ENCODE data around the gene ASB5.

Gene ASB5

GRCh38 chr4:176268963-176269362 lies at the start of gene ASB5:
TSS of gene ASB5 (minus strand) at chr4:176269222. CDS start at chr4:176269108, 114 bp downstream.
- H3K9ac ChIP-seq (ENCODE audit: low read depth, low read length), result no peak within 1 kb of the TSS
- H3K4me3 ChIP-seq (ENCODE audit: low read length), result no peak within 1 kb of the TSS
- no peaks in the 10 kb centered on the region for H3K9me3 ChIP-seq (ENCODE audit: insufficient read depth, low read depth, low read length)
- no peaks in the 10 kb centered on the region for H3K27me3 ChIP-seq (ENCODE audit: insufficient read depth, low read length)
- no peak within 1 kb of the TSS for H3K27ac ChIP-seq (ENCODE audit: low read length)
- H3K4me1 ChIP-seq (ENCODE audit: insufficient read depth, low read length), result no peaks in the 10 kb centered on the region
- H3K36me3 ChIP-seq (ENCODE audit: insufficient read depth, low read depth, low read length), result no peaks in the 10 kb centered on the region

GRCh38 chr4:176313596-176314336 lies 44.7 kb upstream of the ASB5 start:
- H3K9me3 ChIP-seq (ENCODE audit: insufficient read depth, low read depth, low read length), result no peaks in the 10 kb centered on the region
- no peak overlapping the region for H3K4me3 ChIP-seq (ENCODE audit: low read length)
- H3K36me3 ChIP-seq (ENCODE audit: insufficient read depth, low read depth, low read length), result no peaks in the 10 kb centered on the region
- H3K4me1 ChIP-seq (ENCODE audit: insufficient read depth, low read length), result peaks cover 2% of the 10 kb centered on the region; the same call in 1 of the 2 replicates
- no peaks in the 10 kb centered on the region for H3K27me3 ChIP-seq (ENCODE audit: insufficient read depth, low read length)
- H3K27ac ChIP-seq (ENCODE audit: low read length), result no peak overlapping the region
- H3K9ac ChIP-seq (ENCODE audit: low read depth, low read length), result no peak overlapping the region

DNA sequence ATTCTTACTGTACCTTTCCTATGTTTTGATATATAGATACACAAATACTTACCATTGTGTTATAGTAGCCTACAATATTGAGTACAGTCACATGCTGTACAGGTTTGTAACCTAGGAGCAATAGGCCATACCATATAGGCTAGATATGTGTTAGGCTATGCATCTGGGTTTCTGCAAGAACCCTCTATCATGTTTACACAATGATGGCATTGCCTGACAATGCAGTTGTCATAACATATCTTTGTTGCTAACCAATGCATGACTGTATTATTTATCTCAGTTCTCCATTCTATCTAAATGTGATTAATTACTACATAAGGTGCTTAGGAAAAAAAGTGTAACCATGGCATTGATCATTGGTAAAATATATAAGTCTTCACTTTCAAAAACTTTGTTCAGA lies 40.8 kb upstream of the ASB5 start:
- Histone ChIP-seq H3K36me3 (ENCODE audit: insufficient read depth, low read depth, low read length) (no peaks in the 10 kb centered on the region), H3K27ac (ENCODE audit: low read length) (no peak overlapping the region), H3K9ac (ENCODE audit: low read depth, low read length) (no peak overlapping the region), H3K4me1 (ENCODE audit: insufficient read depth, low read length) (no peaks in the 10 kb centered on the region), H3K27me3 (ENCODE audit: insufficient read depth, low read length) (peaks cover 5% of the 10 kb centered on the region; the same call in 1 of the 2 replicates), H3K4me3 (ENCODE audit: low read length) (no peak overlapping the region), H3K9me3 (ENCODE audit: insufficient read depth, low read depth, low read length) (no peaks in the 10 kb centered on the region; the same call in 1 of the 2 replicates)

DNA sequence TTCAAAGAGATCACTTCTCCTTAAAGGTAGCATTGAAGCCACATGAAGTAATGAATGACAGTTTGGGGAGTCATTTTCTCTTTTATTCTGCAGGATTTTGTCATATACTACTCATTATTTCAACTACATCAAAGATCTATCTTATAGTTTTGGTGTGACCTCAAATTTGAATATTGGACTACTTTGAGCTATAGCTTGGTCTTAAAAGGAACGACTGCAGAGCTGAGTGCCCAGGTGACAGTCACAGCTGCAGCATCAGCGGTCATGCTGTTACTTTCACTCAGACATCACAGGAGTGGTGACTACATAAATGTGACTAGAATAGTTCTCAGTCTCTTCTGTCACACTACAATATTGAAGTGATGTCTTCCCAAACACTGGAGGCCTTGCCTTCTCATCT lies 40.0 kb upstream of the ASB5 start:
- Histone ChIP-seq H3K36me3 (ENCODE audit: insufficient read depth, low read depth, low read length) (no peaks in the 10 kb centered on the region), H3K4me1 (ENCODE audit: insufficient read depth, low read length) (peaks cover 4% of the 10 kb centered on the region; the same call in 1 of the 2 replicates), H3K9ac (ENCODE audit: low read depth, low read length) (no peak overlapping the region), H3K9me3 (ENCODE audit: insufficient read depth, low read depth, low read length) (no peaks in the 10 kb centered on the region; the same call in 1 of the 2 replicates), H3K27me3 (ENCODE audit: insufficient read depth, low read length) (peaks cover 12% of the 10 kb centered on the region; the same call in 1 of the 2 replicates), H3K4me3 (ENCODE audit: low read length) (no peak overlapping the region), H3K27ac (ENCODE audit: low read length) (no peak overlapping the region)

DNA sequence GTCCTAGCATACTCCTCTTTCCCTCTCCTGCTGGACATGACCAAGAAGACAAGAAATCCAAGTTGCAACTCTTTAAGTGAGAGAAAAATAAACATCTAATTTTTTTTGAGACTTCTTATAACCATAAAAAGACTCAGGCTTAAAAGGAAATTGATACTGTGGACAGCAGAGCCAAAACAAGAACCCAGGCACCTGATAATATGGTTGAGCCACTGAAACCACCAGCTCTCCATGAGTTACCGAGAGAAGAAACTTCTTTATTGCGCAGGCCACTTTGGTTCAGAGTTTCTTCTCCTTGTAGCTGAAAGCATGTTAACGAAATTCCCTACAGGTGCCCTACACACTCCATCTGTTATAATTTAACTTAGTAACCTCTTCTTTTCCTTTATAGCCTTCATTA lies 39.4 kb upstream of the ASB5 start:
- H3K27ac ChIP-seq (ENCODE audit: low read length), result no peak overlapping the region
- no peaks in the 10 kb centered on the region; the same call in 1 of the 2 replicates for H3K9me3 ChIP-seq (ENCODE audit: insufficient read depth, low read depth, low read length)
- H3K9ac ChIP-seq (ENCODE audit: low read depth, low read length), result no peak overlapping the region
- no peaks in the 10 kb centered on the region for H3K36me3 ChIP-seq (ENCODE audit: insufficient read depth, low read depth, low read length)
- peaks cover 12% of the 10 kb centered on the region; the same call in 1 of the 2 replicates for H3K27me3 ChIP-seq (ENCODE audit: insufficient read depth, low read length)
- peaks cover 7% of the 10 kb centered on the region; the same call in 1 of the 2 replicates for H3K4me1 ChIP-seq (ENCODE audit: insufficient read depth, low read length)
- H3K4me3 ChIP-seq (ENCODE audit: low read length), result no peak overlapping the region

- H3K4me3 ChIP-seq (ENCODE audit: low read length), result no peak overlapping the region
- H3K9me3 ChIP-seq (ENCODE audit: insufficient read depth, low read depth, low read length), result no peaks in the 10 kb centered on the region; the same call in 1 of the 2 replicates
- H3K4me1 ChIP-seq (ENCODE audit: insufficient read depth, low read length), result peaks cover 7% of the 10 kb centered on the region; the same call in 1 of the 2 replicates
- H3K9ac ChIP-seq (ENCODE audit: low read depth, low read length), result no peak overlapping the region
- no peaks in the 10 kb centered on the region for H3K36me3 ChIP-seq (ENCODE audit: insufficient read depth, low read depth, low read length)
- no peak overlapping the region for H3K27ac ChIP-seq (ENCODE audit: low read length)
- H3K27me3 ChIP-seq (ENCODE audit: insufficient read depth, low read length), result peaks cover 12% of the 10 kb centered on the region; the same call in 1 of the 2 replicates
These were observed 38.6 kb upstream of the ASB5 start for GRCh38 chr4:176307666-176307930.

DNA sequence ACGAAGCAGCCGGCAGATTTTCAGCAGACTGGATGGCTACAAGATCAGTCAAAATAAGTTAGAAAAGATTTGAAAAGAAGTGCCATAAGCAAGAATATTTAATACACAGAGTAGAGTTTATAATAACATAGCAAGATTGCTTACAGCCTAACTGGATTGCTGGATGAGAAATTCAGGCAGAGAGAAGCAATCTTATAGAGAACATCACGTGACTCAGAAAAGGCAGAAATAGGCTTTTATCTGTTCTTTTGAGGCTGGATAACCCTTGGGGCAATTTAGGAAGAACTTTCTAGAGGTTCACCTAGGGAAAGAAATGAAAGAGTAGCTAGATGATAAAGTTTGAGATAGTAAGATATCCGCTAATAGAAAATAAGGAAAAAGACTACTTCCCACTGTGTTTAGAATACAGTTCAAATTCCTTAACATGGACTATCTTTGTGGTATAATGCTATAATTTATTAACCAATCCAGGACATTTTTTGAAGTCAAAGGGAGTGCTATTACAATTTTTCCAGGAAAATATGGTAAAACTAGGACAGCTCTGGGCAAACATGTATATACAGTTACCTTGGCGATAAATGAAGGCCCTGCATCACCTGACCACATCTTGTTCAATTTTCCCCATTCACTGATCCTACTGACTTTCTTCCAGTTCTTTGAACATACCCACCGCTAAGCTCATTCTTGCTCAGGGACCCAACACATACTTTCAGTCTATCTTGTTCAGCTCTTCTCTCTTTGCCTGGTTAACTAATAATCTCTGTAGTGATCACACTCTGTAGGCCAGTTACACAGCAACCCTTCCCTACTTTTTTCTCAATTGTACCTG lies 38.0 kb upstream of the ASB5 start:
- H3K4me1 ChIP-seq (ENCODE audit: insufficient read depth, low read length), result peaks cover 7% of the 10 kb centered on the region; the same call in 1 of the 2 replicates
- H3K27ac ChIP-seq (ENCODE audit: low read length), result no peak overlapping the region
- peaks cover 12% of the 10 kb centered on the region; the same call in 1 of the 2 replicates for H3K27me3 ChIP-seq (ENCODE audit: insufficient read depth, low read length)
- no peak overlapping the region for H3K9ac ChIP-seq (ENCODE audit: low read depth, low read length)
- no peaks in the 10 kb centered on the region; the same call in 1 of the 2 replicates for H3K9me3 ChIP-seq (ENCODE audit: insufficient read depth, low read depth, low read length)
- no peaks in the 10 kb centered on the region for H3K36me3 ChIP-seq (ENCODE audit: insufficient read depth, low read depth, low read length)
- no peak overlapping the region for H3K4me3 ChIP-seq (ENCODE audit: low read length)

DNA sequence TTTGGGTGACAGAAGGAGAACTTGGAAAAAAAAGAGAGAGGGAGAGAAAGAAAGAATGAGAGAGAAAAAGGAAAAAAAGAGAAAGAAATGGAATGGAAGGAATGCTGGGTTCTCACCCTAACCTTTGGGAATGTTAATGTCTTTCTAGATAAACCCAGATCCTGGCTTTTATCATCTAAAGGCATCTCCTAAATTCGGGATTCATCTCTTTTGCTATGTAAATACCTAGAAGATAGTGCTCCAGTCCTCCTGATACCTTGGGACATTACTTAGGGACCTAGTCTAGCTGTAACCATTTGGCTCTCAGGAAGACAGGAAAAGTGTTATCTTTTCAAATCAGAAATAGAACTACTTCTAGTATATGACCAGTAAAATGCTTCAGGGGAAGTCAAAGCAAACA lies 34.9 kb upstream of the ASB5 start:
- no peak overlapping the region for H3K4me3 ChIP-seq (ENCODE audit: low read length)
- H3K9ac ChIP-seq (ENCODE audit: low read depth, low read length), result no peak overlapping the region
- peaks cover 12% of the 10 kb centered on the region; the same call in 1 of the 2 replicates for H3K27me3 ChIP-seq (ENCODE audit: insufficient read depth, low read length)
- no peaks in the 10 kb centered on the region; the same call in 1 of the 2 replicates for H3K9me3 ChIP-seq (ENCODE audit: insufficient read depth, low read depth, low read length)
- no peaks in the 10 kb centered on the region for H3K36me3 ChIP-seq (ENCODE audit: insufficient read depth, low read depth, low read length)
- H3K27ac ChIP-seq (ENCODE audit: low read length), result no peak overlapping the region
- peaks cover 7% of the 10 kb centered on the region; the same call in 1 of the 2 replicates for H3K4me1 ChIP-seq (ENCODE audit: insufficient read depth, low read length)

- H3K36me3 ChIP-seq (ENCODE audit: insufficient read depth, low read depth, low read length), result no peaks in the 10 kb centered on the region
- H3K9ac ChIP-seq (ENCODE audit: low read depth, low read length), result no peak overlapping the region
- peaks cover 7% of the 10 kb centered on the region; the same call in 1 of the 2 replicates for H3K4me1 ChIP-seq (ENCODE audit: insufficient read depth, low read length)
- no peak overlapping the region for H3K4me3 ChIP-seq (ENCODE audit: low read length)
- H3K27ac ChIP-seq (ENCODE audit: low read length), result no peak overlapping the region
- no peaks in the 10 kb centered on the region for H3K9me3 ChIP-seq (ENCODE audit: insufficient read depth, low read depth, low read length)
- H3K27me3 ChIP-seq (ENCODE audit: insufficient read depth, low read length), result peaks cover 12% of the 10 kb centered on the region; the same call in 1 of the 2 replicates
These were observed 33.6 kb upstream of the ASB5 start for GRCh38 chr4:176302283-176303275.

- Histone ChIP-seq H3K4me3 (ENCODE audit: low read length) (no peak overlapping the region), H3K9ac (ENCODE audit: low read depth, low read length) (no peak overlapping the region), H3K27ac (ENCODE audit: low read length) (no peak overlapping the region), H3K4me1 (ENCODE audit: insufficient read depth, low read length) (peaks cover 7% of the 10 kb centered on the region; the same call in 1 of the 2 replicates), H3K9me3 (ENCODE audit: insufficient read depth, low read depth, low read length) (no peaks in the 10 kb centered on the region), H3K36me3 (ENCODE audit: insufficient read depth, low read depth, low read length) (no peaks in the 10 kb centered on the region), H3K27me3 (ENCODE audit: insufficient read depth, low read length) (peaks cover 12% of the 10 kb centered on the region; the same call in 1 of the 2 replicates)
These were observed 31.5 kb upstream of the ASB5 start for GRCh38 chr4:176300565-176300964.

- no peaks in the 10 kb centered on the region for H3K9me3 ChIP-seq (ENCODE audit: insufficient read depth, low read depth, low read length)
- peaks cover 7% of the 10 kb centered on the region; the same call in 1 of the 2 replicates for H3K27me3 ChIP-seq (ENCODE audit: insufficient read depth, low read length)
- no peak overlapping the region for H3K4me3 ChIP-seq (ENCODE audit: low read length)
- H3K27ac ChIP-seq (ENCODE audit: low read length), result no peak overlapping the region
- H3K36me3 ChIP-seq (ENCODE audit: insufficient read depth, low read depth, low read length), result no peaks in the 10 kb centered on the region
- no peak overlapping the region for H3K9ac ChIP-seq (ENCODE audit: low read depth, low read length)
- peaks cover 7% of the 10 kb centered on the region; the same call in 1 of the 2 replicates for H3K4me1 ChIP-seq (ENCODE audit: insufficient read depth, low read length)
These were observed 31.0 kb upstream of the ASB5 start for GRCh38 chr4:176300036-176300435.
